ENCODE data around the gene IQCK.

Gene IQCK

DNA sequence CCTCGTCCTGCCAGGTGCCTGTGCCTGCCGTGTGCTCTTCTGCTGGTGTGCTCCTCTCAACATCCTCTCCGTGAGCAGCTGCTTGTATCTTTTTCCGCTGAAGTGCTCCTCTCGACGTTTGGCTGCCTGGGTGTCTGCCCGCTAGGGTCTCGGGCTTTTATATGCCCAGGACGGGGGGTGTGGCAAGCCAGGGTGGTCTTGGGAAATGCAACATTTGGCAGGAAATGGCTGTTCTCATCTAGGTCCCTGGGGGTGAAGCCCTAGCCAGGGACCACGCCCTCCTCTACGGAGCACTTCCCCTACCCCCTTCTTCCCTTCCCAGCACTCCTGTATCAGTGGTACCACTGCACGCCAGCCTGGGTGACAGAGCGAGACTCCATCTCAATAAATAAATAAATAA, 49.4 kb downstream of the IQCK start (continued):
- TF ChIP-seq, protein P1, sequence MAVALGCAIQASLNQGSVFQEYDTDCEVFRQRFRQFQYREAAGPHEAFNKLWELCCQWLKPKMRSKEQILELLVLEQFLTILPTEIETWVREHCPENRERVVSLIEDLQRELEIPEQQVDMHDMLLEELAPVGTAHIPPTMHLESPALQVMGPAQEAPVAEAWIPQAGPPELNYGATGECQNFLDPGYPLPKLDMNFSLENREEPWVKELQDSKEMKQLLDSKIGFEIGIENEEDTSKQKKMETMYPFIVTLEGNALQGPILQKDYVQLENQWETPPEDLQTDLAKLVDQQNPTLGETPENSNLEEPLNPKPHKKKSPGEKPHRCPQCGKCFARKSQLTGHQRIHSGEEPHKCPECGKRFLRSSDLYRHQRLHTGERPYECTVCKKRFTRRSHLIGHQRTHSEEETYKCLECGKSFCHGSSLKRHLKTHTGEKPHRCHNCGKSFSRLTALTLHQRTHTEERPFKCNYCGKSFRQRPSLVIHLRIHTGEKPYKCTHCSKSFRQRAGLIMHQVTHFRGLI (tag by site-specific recombination; IDR thresholded peaks at IDR 0.05) = no peak
- no peak for TF ChIP-seq ZNF426 (tag by site-specific recombination; IDR thresholded peaks at IDR 0.05)
- TF ChIP-seq ZXDB (tag by site-specific recombination; IDR thresholded peaks at IDR 0.05) = no peak
- TF ChIP-seq ZBTB20 (tag by site-specific recombination; IDR thresholded peaks at IDR 0.05) = no peak
- TF ChIP-seq, protein P2, sequence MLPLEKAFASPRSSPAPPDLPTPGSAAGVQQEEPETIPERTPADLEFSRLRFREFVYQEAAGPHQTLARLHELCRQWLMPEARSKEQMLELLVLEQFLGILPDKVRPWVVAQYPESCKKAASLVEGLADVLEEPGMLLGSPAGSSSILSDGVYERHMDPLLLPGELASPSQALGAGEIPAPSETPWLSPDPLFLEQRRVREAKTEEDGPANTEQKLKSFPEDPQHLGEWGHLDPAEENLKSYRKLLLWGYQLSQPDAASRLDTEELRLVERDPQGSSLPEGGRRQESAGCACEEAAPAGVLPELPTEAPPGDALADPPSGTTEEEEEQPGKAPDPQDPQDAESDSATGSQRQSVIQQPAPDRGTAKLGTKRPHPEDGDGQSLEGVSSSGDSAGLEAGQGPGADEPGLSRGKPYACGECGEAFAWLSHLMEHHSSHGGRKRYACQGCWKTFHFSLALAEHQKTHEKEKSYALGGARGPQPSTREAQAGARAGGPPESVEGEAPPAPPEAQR (tag by site-specific recombination; IDR thresholded peaks at IDR 0.05) = no peak
- no peak for TF ChIP-seq ZNF529 (tag by site-specific recombination; IDR thresholded peaks at IDR 0.05; ENCODE audit: insufficient replicate concordance)
- TF ChIP-seq, protein P3, sequence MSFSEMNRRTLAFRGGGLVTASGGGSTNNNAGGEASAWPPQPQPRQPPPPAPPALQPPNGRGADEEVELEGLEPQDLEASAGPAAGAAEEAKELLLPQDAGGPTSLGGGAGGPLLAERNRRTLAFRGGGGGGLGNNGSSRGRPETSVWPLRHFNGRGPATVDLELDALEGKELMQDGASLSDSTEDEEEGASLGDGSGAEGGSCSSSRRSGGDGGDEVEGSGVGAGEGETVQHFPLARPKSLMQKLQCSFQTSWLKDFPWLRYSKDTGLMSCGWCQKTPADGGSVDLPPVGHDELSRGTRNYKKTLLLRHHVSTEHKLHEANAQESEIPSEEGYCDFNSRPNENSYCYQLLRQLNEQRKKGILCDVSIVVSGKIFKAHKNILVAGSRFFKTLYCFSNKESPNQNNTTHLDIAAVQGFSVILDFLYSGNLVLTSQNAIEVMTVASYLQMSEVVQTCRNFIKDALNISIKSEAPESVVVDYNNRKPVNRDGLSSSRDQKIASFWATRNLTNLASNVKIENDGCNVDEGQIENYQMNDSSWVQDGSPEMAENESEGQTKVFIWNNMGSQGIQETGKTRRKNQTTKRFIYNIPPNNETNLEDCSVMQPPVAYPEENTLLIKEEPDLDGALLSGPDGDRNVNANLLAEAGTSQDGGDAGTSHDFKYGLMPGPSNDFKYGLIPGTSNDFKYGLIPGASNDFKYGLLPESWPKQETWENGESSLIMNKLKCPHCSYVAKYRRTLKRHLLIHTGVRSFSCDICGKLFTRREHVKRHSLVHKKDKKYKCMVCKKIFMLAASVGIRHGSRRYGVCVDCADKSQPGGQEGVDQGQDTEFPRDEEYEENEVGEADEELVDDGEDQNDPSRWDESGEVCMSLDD (tag by site-specific recombination; IDR thresholded peaks at IDR 0.05) = no peak
- TF ChIP-seq REPIN1 (tag by site-specific recombination; IDR thresholded peaks at IDR 0.05; ENCODE audit: low read depth) = no peak
- TF ChIP-seq, protein P4, sequence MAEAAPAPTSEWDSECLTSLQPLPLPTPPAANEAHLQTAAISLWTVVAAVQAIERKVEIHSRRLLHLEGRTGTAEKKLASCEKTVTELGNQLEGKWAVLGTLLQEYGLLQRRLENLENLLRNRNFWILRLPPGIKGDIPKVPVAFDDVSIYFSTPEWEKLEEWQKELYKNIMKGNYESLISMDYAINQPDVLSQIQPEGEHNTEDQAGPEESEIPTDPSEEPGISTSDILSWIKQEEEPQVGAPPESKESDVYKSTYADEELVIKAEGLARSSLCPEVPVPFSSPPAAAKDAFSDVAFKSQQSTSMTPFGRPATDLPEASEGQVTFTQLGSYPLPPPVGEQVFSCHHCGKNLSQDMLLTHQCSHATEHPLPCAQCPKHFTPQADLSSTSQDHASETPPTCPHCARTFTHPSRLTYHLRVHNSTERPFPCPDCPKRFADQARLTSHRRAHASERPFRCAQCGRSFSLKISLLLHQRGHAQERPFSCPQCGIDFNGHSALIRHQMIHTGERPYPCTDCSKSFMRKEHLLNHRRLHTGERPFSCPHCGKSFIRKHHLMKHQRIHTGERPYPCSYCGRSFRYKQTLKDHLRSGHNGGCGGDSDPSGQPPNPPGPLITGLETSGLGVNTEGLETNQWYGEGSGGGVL (tag by site-specific recombination; IDR thresholded peaks at IDR 0.05) = no peak
- TF ChIP-seq ZNF596 (tag by site-specific recombination; IDR thresholded peaks at IDR 0.05) = no peak
- no peak for TF ChIP-seq ZNF768 (tag by site-specific recombination; IDR thresholded peaks at IDR 0.05)

DNA sequence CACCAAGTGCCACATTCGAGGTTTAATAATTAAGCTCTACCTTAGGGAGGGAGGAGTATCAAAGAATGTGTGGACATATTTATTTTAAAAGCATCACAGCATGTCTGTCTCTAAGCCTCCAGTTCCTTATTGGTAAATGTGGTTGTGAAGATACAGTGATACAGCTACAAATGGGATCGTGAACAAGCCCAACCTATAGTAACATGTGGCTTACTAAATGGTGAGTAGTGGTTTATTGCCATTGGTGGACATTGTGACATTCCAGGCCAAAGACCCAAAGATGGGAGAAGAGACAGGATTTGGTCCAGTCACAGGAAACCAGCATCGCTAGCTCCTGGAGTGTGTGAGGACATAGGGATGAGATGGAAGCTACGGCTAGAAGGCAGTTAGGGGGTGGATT, 51.2 kb downstream of the IQCK start:
- Histone ChIP-seq H3K4me1 (ENCODE audit: control insufficient read depth, insufficient read depth, low read length) (no peaks in the 10 kb centered on the region), H3K27ac (ENCODE audit: extremely low read depth, low read depth, low read length) (no peak overlapping the region), H3K4me3 (ENCODE audit: low read depth, low read length) (no peak overlapping the region), H3K36me3 (ENCODE audit: control insufficient read depth in 2 of 2, insufficient read depth in 1 of 2, low read length in 2 of 2) (no peaks in the 10 kb centered on the region; a peak in 1 of 3 replicates), H3K9me3 (ENCODE audit: control insufficient read depth, insufficient read depth, low read depth, low read length) (no peaks in the 10 kb centered on the region)
- CTCF ChIA-PET = interaction anchor here (0.7 kb wide), 1 partner anchor 168 kb away, joined by 3 read pairs; no protein-coding TSS in a partner anchor
- TF ChIP-seq, protein P1 (tag by site-specific recombination; IDR thresholded peaks at IDR 0.05) = peak; percentile 92
- TF ChIP-seq, protein P5, sequence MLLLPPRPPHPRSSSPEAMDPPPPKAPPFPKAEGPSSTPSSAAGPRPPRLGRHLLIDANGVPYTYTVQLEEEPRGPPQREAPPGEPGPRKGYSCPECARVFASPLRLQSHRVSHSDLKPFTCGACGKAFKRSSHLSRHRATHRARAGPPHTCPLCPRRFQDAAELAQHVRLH (tag by site-specific recombination; IDR thresholded peaks at IDR 0.05) = no peak
- POLR2A ChIA-PET = no interaction called here

DNA sequence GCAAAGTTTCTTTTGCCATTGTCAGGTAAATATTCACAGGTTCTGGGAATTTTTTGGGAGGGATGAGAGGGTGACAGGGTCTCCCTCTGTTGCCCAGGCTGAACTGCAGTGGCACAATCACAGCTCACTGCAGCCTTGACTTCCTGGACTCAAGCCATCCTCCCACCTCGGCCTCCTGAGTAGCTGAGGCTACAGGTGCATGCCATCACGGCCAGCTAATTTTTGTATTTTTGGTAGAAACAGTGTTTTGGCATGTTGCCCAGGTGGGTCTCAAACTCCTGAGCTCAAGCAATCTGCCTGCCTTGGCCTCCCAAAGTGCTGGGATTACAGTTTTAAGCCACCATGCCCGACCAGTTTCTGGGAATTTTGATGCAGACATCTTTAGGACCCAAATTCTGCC, 53.0 kb downstream of the IQCK start:
- no peaks in the 10 kb centered on the region for H3K9me3 ChIP-seq (ENCODE audit: control insufficient read depth, insufficient read depth, low read depth, low read length)
- no peaks in the 10 kb centered on the region for H3K36me3 ChIP-seq (ENCODE audit: control insufficient read depth in 2 of 2, insufficient read depth in 1 of 2, low read length in 2 of 2)
- TF ChIP-seq SCRT2 (tag by site-specific recombination; IDR thresholded peaks at IDR 0.05) (0 out of 2 replicates have a peak, but pooled peaks have one; percentile 25), ZNF311 (tag by site-specific recombination; IDR thresholded peaks at IDR 0.05; ENCODE audit: borderline replicate concordance) (no peak)
- POLR2A ChIA-PET = no interaction called here
- H3K27ac ChIP-seq (ENCODE audit: extremely low read depth, low read depth, low read length) = no peak overlapping the region
- CTCF ChIA-PET = no interaction called here
- H3K4me1 ChIP-seq (ENCODE audit: control insufficient read depth, insufficient read depth, low read length) = no peaks in the 10 kb centered on the region
- no peak overlapping the region for H3K4me3 ChIP-seq (ENCODE audit: low read depth, low read length)

Data from HEK293 (cell line).